HCT116 (cell line): Measurements from ENCODE around the gene ZNF804B. TPM values are rescaled to one million over a fixed set of nuclear protein-coding genes. Genes with fewer than 3 reads are reported as not detected.

Experiments used
- ATAC-seq: fragments of 200-7000 bp; cut with Tn5 transposase; 2 replicates; pipeline ENCODE4 v1.9.1; 2020; ENCODE audit warnings: mild to moderate bottlenecking, moderate library complexity
- BruUV-seq: library from RNA; stranded (reverse); fragments of 400-500 nt; replicated peaks from 2 replicates; lab custom pipeline; 2021; lab: Mats Ljungman, UMichigan
- CTCF ChIA-PET: fragments of 300-600 bp; sonication (Branson Sonifier 250); formaldehyde crosslinking; loops from one replicate; lab custom pipeline; 2021; ENCODE audit warnings: antibody characterized with exemption; lab: Charles Lee
- POLR2A ChIA-PET: fragments of 300-600, 350-600 bp; sonication (Branson Sonifier 250); formaldehyde crosslinking; loops from one replicate; lab custom pipeline; 2021; ENCODE audit warnings: antibody characterized with exemption; lab: Charles Lee
- RAD21 ChIA-PET, 2 experiments: fragments of 300-600 bp; sonication (Branson Sonifier 250); formaldehyde crosslinking; loops; one replicate each; lab custom pipeline; 2023; ENCODE audit warnings: low total read pairs in 2 of 2; ENCODE audit not compliant: uncharacterized antibody in 2 of 2, unreplicated experiment in 2 of 2, low non-redundant PET in 1 of 2; lab: Charles Lee
- DNase-seq: peaks from one replicate; pipeline ENCODE4 v3.0.0-alpha.2; 2010; ENCODE audit warnings: low read depth, low spot score
- H2AFZ ChIP-seq: fragments of 200-600 bp; shearing (Covaris generic), sonication (generic); 2 replicates; pipeline ENCODE4 v1.6.1; 2017; ENCODE audit warnings: low read depth, mixed run types, mixed read lengths, antibody characterized with exemption, low read length; ENCODE audit not compliant: poor library complexity, severe bottlenecking
- H3K27ac ChIP-seq: 2 replicates; pipeline ENCODE4 v1.5.1; 2012; ENCODE audit warnings: low read depth, low read length
- H3K27me3 ChIP-seq: fragments of 200-600 bp; sonication (generic); 2 replicates; pipeline ENCODE4 v1.6.1; 2016; ENCODE audit warnings: mixed run types, low read length, mixed read lengths; ENCODE audit not compliant: insufficient read depth
- H3K36me3 ChIP-seq, 2 experiments: fragments of 200-500 bp in 1 of 2; fragments of 200-600 bp in 1 of 2; sonication (Bioruptor generic) in 1 of 2; sonication (generic) in 1 of 2; 2 replicates each; pipeline versions ENCODE4 v1.5.1 to v1.6.1; 2014 to 2016; ENCODE audit warnings: low read length in 2 of 2, inconsistent platforms in 1 of 2, mixed read lengths in 1 of 2, mixed run types in 1 of 2; ENCODE audit not compliant: insufficient read depth in 2 of 2, control insufficient read depth in 1 of 2
- H3K4me1 ChIP-seq, 2 experiments: fragments of 200-600 bp in 1 of 2; sonication (generic) in 1 of 2; 2 replicates each; pipeline versions ENCODE4 v1.5.1 to v1.6.1; 2012 to 2017; ENCODE audit warnings: low read length in 2 of 2, inconsistent platforms in 1 of 2, mild to moderate bottlenecking in 1 of 2, mixed read lengths in 1 of 2, mixed run types in 1 of 2, moderate library complexity in 1 of 2; ENCODE audit not compliant: insufficient read depth in 2 of 2, control insufficient read depth in 1 of 2
- H3K4me2 ChIP-seq: fragments of 200-600 bp; sonication (generic); 2 replicates; pipeline ENCODE4 v1.6.1; 2017; ENCODE audit warnings: mixed run types, low read length, mixed read lengths
- H3K4me3 ChIP-seq, 2 experiments: fragments of 200-600 bp in 1 of 2; sonication (generic) in 1 of 2; replicated peaks in 1 of 2; 2 replicates each; pipeline ENCODE4 v1.5.1; 2011 to 2016; ENCODE audit warnings: low read length in 2 of 2, control low read depth in 1 of 2, low read depth in 1 of 2, mild to moderate bottlenecking in 1 of 2, mixed read lengths in 1 of 2, mixed run types in 1 of 2
- H3K79me2 ChIP-seq: fragments of 200-600 bp; sonication (generic); 2 replicates; pipeline ENCODE4 v1.6.1; 2017; ENCODE audit warnings: mild to moderate bottlenecking, mixed run types, low read length, moderate library complexity, mixed read lengths; ENCODE audit not compliant: insufficient read depth
- H3K9ac ChIP-seq: fragments of 200-600 bp; sonication (generic); 2 replicates; pipeline ENCODE4 v1.6.1; 2016; ENCODE audit warnings: low read length, mixed read lengths
- H3K9me2 ChIP-seq: fragments of 200-600 bp; sonication (generic), shearing (Covaris generic); 2 replicates; pipeline ENCODE4 v1.6.1; 2017; ENCODE audit warnings: mixed run types, mild to moderate bottlenecking, moderate library complexity; ENCODE audit not compliant: insufficient read depth
- H3K9me3 ChIP-seq, 2 experiments: fragments of 200-500 bp in 1 of 2; fragments of 200-600 bp in 1 of 2; sonication (Bioruptor generic) in 1 of 2; sonication (generic) in 1 of 2; 2 replicates each; pipeline ENCODE4 v1.6.1; 2014 to 2017; ENCODE audit warnings: low read length in 2 of 2, mixed read lengths in 2 of 2, inconsistent platforms in 1 of 2, low read depth in 1 of 2, mild to moderate bottlenecking in 1 of 2, mixed run types in 1 of 2, moderate library complexity in 1 of 2; ENCODE audit not compliant: control insufficient read depth in 1 of 2, insufficient read depth in 1 of 2
- H4K20me1 ChIP-seq: fragments of 200-600 bp; sonication (generic), shearing (Covaris generic); 2 replicates; pipeline ENCODE4 v1.6.1; 2017; ENCODE audit warnings: mixed run types, mild to moderate bottlenecking, moderate library complexity; ENCODE audit not compliant: insufficient read depth
- CBX3 ChIP-seq: IDR thresholded peaks from 2 replicates; pipeline ENCODE4 v1.6.1; 2012; ENCODE audit warnings: low read depth
- CEBPB ChIP-seq: IDR thresholded peaks from 2 replicates; pipeline ENCODE4 v1.6.1; 2012; ENCODE audit warnings: low read depth
- EGR1 ChIP-seq: IDR thresholded peaks from 2 replicates; pipeline ENCODE4 v1.6.1; 2012; ENCODE audit warnings: low read depth
- ELF1 ChIP-seq: IDR thresholded peaks from 2 replicates; pipeline ENCODE4 v1.6.1; 2012; ENCODE audit warnings: low read depth, borderline replicate concordance
- EZH2 ChIP-seq: fragments of 200-600 bp; sonication (generic); IDR thresholded peaks from 2 replicates; pipeline ENCODE4 v1.6.1; 2017; ENCODE audit warnings: antibody characterized with exemption, mixed run types
- EZH2phosphoT487 ChIP-seq: fragments of 200-600 bp; IDR thresholded peaks from 2 replicates; pipeline ENCODE4 v1.6.1; 2018; ENCODE audit warnings: antibody characterized with exemption, borderline replicate concordance
- FOSL1 ChIP-seq: IDR thresholded peaks from 2 replicates; pipeline ENCODE4 v1.6.1; 2012; ENCODE audit warnings: low read depth
- JUND ChIP-seq: IDR thresholded peaks from 2 replicates; pipeline ENCODE4 v1.6.1; 2012
- POLR2AphosphoS5 ChIP-seq: IDR thresholded peaks from 2 replicates; pipeline ENCODE4 v1.6.1; 2011; ENCODE audit warnings: mild to moderate bottlenecking, low read depth, low read length, moderate library complexity
- SIN3A ChIP-seq: IDR thresholded peaks from 2 replicates; pipeline ENCODE4 v1.6.1; 2012; ENCODE audit warnings: low read depth
- ZFX ChIP-seq: fragments of 450-650 bp; IDR thresholded peaks from 2 replicates; pipeline ENCODE4 v1.6.1; 2017
- ZNF274 ChIP-seq: fragments of 200-500 bp; sonication (Bioruptor generic); IDR thresholded peaks from 2 replicates; pipeline ENCODE4 v1.6.1; 2014; ENCODE audit warnings: mild to moderate bottlenecking, low read depth, low read length, inconsistent platforms
- intact Hi-C: fragments of 100-400 bp; cut with micrococcal nuclease; formaldehyde crosslinking; loops from 2 replicates; pipeline ENCODE4 v1.10.0; 2022
- total RNA-seq: library from RNA; stranded (reverse); gene quantifications from one replicate; pipeline ENCODE4 v1.2.1, GENCODE V29; 2021; ENCODE audit not compliant: unreplicated experiment
- TF ChIP-seq, protein P1 (sequence below), 3 experiments: fragments of 200-600 bp in 1 of 3; sonication (generic) in 1 of 3; IDR thresholded peaks in 2 of 3; conservative IDR thresholded peaks in 1 of 3; 2 replicates each; pipeline ENCODE4 v1.5.1; 2012 to 2017; ENCODE audit warnings: low read depth in 2 of 3, low read length in 2 of 3, antibody characterized with exemption in 1 of 3, borderline replicate concordance in 1 of 3, control low read depth in 1 of 3, mild to moderate bottlenecking in 1 of 3, mixed read lengths in 1 of 3, mixed run types in 1 of 3, moderate library complexity in 1 of 3; ENCODE audit not compliant: insufficient read depth in 1 of 3
- TF ChIP-seq, protein P2 (sequence below): IDR thresholded peaks from 2 replicates; pipeline ENCODE4 v1.6.1; 2012
- TF ChIP-seq, protein P3 (sequence below): IDR thresholded peaks from 2 replicates; pipeline ENCODE4 v1.6.1; 2012; ENCODE audit warnings: low read depth

The ZNF804B gene
- total RNA-seq, 1 experiment from 2014 or later = not detected

DNA sequence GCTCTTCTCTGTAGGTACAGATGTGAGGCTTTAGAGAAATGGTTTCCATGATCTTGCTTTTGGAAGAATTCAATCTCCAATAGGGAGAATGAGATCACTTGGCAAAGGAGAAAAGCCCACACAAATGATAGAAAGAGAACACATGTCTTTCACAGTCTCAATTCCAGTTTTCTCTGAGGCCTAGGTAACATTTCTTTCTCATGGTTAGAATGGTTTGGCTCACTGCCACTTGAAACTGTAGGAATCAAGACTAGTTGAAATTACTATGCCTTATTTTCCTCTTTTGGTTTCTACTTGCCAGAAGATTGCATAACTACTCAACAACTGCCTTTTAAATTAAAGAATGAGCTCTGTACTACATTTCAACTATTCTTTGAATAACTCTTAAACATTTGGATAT is 312.6 kb downstream of the ZNF804B start:
- Histone ChIP-seq H3K4me1 (no peaks in the 10 kb centered on the region), H3K4me3 (no peak overlapping the region), H3K27ac (no peak overlapping the region), H3K4me2 (no peak overlapping the region), H3K79me2 (no peaks in the 10 kb centered on the region), H4K20me1 (no peaks in the 10 kb centered on the region), H2AFZ (no peak overlapping the region), H3K9me3 (no peaks in the 10 kb centered on the region), H3K9me2 (no peaks in the 10 kb centered on the region), H3K9ac (no peak overlapping the region), H3K27me3 (no peaks in the 10 kb centered on the region), H3K36me3 (no peaks in the 10 kb centered on the region)
- ATAC-seq (no peak), DNase-seq (no peak)
- POLR2A ChIA-PET = no interaction called here
- intact Hi-C loops = no loop called here
- BruUV-seq = no TSS peak
- RAD21 ChIA-PET = no interaction called here
- TF ChIP-seq POLR2AphosphoS5 = no peak
- no peak for TF ChIP-seq EZH2phosphoT487
- no peak for TF ChIP-seq ELF1
- TF ChIP-seq, protein P1, sequence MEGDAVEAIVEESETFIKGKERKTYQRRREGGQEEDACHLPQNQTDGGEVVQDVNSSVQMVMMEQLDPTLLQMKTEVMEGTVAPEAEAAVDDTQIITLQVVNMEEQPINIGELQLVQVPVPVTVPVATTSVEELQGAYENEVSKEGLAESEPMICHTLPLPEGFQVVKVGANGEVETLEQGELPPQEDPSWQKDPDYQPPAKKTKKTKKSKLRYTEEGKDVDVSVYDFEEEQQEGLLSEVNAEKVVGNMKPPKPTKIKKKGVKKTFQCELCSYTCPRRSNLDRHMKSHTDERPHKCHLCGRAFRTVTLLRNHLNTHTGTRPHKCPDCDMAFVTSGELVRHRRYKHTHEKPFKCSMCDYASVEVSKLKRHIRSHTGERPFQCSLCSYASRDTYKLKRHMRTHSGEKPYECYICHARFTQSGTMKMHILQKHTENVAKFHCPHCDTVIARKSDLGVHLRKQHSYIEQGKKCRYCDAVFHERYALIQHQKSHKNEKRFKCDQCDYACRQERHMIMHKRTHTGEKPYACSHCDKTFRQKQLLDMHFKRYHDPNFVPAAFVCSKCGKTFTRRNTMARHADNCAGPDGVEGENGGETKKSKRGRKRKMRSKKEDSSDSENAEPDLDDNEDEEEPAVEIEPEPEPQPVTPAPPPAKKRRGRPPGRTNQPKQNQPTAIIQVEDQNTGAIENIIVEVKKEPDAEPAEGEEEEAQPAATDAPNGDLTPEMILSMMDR (IDR thresholded peaks at IDR 0.05 in 2 of 3, conservative IDR thresholded peaks at IDR 0.05 in 1 of 3; ENCODE audit: borderline replicate concordance in 1 of 3, insufficient read depth in 1 of 3, low read depth in 2 of 3, low read length in 2 of 3) = no peak
- no peak for TF ChIP-seq FOSL1
- no peak for TF ChIP-seq EZH2
- TF ChIP-seq SIN3A = no peak
- no peak for TF ChIP-seq JUND
- TF ChIP-seq, protein P2, sequence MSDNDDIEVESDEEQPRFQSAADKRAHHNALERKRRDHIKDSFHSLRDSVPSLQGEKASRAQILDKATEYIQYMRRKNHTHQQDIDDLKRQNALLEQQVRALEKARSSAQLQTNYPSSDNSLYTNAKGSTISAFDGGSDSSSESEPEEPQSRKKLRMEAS = no peak
- TF ChIP-seq CEBPB = no peak
- TF ChIP-seq ZFX = no peak
- no peak for TF ChIP-seq EGR1
- no peak for TF ChIP-seq ZNF274
- no peak for TF ChIP-seq CBX3
- TF ChIP-seq, protein P3, sequence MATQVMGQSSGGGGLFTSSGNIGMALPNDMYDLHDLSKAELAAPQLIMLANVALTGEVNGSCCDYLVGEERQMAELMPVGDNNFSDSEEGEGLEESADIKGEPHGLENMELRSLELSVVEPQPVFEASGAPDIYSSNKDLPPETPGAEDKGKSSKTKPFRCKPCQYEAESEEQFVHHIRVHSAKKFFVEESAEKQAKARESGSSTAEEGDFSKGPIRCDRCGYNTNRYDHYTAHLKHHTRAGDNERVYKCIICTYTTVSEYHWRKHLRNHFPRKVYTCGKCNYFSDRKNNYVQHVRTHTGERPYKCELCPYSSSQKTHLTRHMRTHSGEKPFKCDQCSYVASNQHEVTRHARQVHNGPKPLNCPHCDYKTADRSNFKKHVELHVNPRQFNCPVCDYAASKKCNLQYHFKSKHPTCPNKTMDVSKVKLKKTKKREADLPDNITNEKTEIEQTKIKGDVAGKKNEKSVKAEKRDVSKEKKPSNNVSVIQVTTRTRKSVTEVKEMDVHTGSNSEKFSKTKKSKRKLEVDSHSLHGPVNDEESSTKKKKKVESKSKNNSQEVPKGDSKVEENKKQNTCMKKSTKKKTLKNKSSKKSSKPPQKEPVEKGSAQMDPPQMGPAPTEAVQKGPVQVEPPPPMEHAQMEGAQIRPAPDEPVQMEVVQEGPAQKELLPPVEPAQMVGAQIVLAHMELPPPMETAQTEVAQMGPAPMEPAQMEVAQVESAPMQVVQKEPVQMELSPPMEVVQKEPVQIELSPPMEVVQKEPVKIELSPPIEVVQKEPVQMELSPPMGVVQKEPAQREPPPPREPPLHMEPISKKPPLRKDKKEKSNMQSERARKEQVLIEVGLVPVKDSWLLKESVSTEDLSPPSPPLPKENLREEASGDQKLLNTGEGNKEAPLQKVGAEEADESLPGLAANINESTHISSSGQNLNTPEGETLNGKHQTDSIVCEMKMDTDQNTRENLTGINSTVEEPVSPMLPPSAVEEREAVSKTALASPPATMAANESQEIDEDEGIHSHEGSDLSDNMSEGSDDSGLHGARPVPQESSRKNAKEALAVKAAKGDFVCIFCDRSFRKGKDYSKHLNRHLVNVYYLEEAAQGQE = no peak
- CTCF ChIA-PET = no interaction called here
